Heart left ventricle (tissue), 16 donors: ENCODE measurements around the gene DNAJB6. TPM values are rescaled to one million over a fixed set of nuclear protein-coding genes. Genes with fewer than 3 reads are reported as not detected.

ENCODE experiments used
- ATAC-seq, 4 donors: fragments of 200-7000 bp; cut with Tn5 transposase; one replicate each; pipeline ENCODE4 v1.9.1; 2020 to 2022; ENCODE audit warnings: moderate library complexity in 4 of 4, mild to moderate bottlenecking in 3 of 4, moderate number of reproducible peaks in 1 of 4
- DNase-seq, 5 donors: peaks; one replicate each; pipeline ENCODE4 v3.0.0-alpha.2; 2020
- H3K27ac ChIP-seq, 12 donors: fragments of 200-600 bp; sonication (generic) in 4 of 12; one replicate each; pipeline versions ENCODE4 v1.5.0 to v1.8.0; 2016 to 2022; ENCODE audit warnings: mild to moderate bottlenecking in 2 of 12
- H3K27me3 ChIP-seq, 9 donors: fragments of 200-600 bp; sonication (generic) in 2 of 9; one replicate each; pipeline versions ENCODE4 v1.5.1 to v1.8.0; 2016 to 2022; ENCODE audit warnings: mild to moderate bottlenecking in 3 of 9
- H3K36me3 ChIP-seq, 9 donors: fragments of 200-600 bp; sonication (generic) in 2 of 9; one replicate each; pipeline versions ENCODE4 v1.5.0 to v1.8.0; 2018 to 2022; ENCODE audit warnings: mild to moderate bottlenecking in 2 of 9
- H3K4me1 ChIP-seq, 12 donors: fragments of 200-600 bp; sonication (generic) in 4 of 12; one replicate each; pipeline versions ENCODE4 v1.5.0 to v1.8.0; 2016 to 2022; ENCODE audit warnings: mild to moderate bottlenecking in 3 of 12
- H3K4me3 ChIP-seq, 12 donors: fragments of 200-600 bp; sonication (generic) in 4 of 12; one replicate each; pipeline versions ENCODE4 v1.5.0 to v1.8.0; 2017 to 2022; ENCODE audit warnings: mild to moderate bottlenecking in 9 of 12, moderate library complexity in 4 of 12
- H3K9me3 ChIP-seq, 12 donors: fragments of 200-600 bp; sonication (generic) in 4 of 12; one replicate each; pipeline versions ENCODE4 v1.5.0 to v1.8.0; 2016 to 2022; ENCODE audit warnings: mild to moderate bottlenecking in 1 of 12
- POLR2A ChIP-seq, 2 donors: fragments of 450-650 bp; IDR thresholded peaks; one replicate each; pipeline ENCODE4 v1.6.1; 2017; ENCODE audit warnings: antibody characterized with exemption in 2 of 2, mild to moderate bottlenecking in 2 of 2, moderate library complexity in 2 of 2
- WGBS, 4 donors: extraction: QIAGEN DNeasy Blood & Tissue Kit in 2 of 4; methylation state at CpG; one replicate each; pipeline versions ENCODE4 v1.1.5 to v1.1.7; 2013 to 2018; 5-methylcytosine and 5-hydroxymethylcytosine counted together
- intact Hi-C, 10 donors: fragments of 100-400 bp; cut with DNase I; formaldehyde crosslinking; loops; one replicate each; pipeline versions ENCODE4 v1.11.1 to v1.14.2; 2022
- polyA plus RNA-seq, 2 donors: library from polyadenylated mRNA; stranded (reverse); fragments of 200-250 nt; gene quantifications; one replicate each; pipeline ENCODE4 v1.2.3, GENCODE V29; 2013
- total RNA-seq, 9 donors: library from RNA; depleted of rRNA in 2 of 9; stranded (reverse); fragments of >200 nt in 2 of 9; fragmentation: NEBNext Ultra II Directional in 3 of 9; extraction: Animal tissue kit (Norgen Biotek cat#: 25700) in 3 of 9; gene quantifications; one replicate each; pipeline versions ENCODE4 v1.1.0 to v1.2.4, GENCODE V29; 2016 to 2023
- TF ChIP-seq, protein P1 (sequence below), 12 donors: fragments of 200-600 bp; sonication (generic) in 4 of 12; IDR thresholded peaks; one replicate each; pipeline versions ENCODE4 v1.5.0 to v1.8.0; 2018 to 2022; ENCODE audit warnings: antibody characterized with exemption in 12 of 12, mild to moderate bottlenecking in 5 of 12
- donor health status: ischemic (EF 13 %, LVEDD 7.1; RV severe dilation, severe dysfunction).
- donor health status: healthy with polysubstance abuse.
- donor health status: DM: no; HTN: yes; CAD: no.
- donor health status: DM: no; HTN: no; CAD: no.
- donor health status: ischemic (EF 25% LVEDD 6.9; RV normal size, moderate dysfunction).
- donor health status: ischemic (EF 25% LVEDD 5.7; RV mildly dilated, moderate dysfunction).
- donor health status: healthy.
- donor health status: DM: yes; HTN: yes; CAD: no.
- donor health status: ischemic (EF 35%, LVEDD 5.7; RV mildly dilated, moderate dysfunction).
- donor health status: nonischemic (EF 11% LVEDD 7.7; RV severe dilation, severe dysfunction).
- donor health status: DM: yes; HTN: yes; CAD: no.
- donor health status: PGD.
- donor health status: ischemic (EF 29% LVEDD 5.4; RV normal size, mild dysfunction).
- donor health status: nonischemic (EF 23%, LVEDD 6.1; RV moderate dilation, normal function).

The DNAJB6 gene
- total and polyA plus RNA-seq, 11 donors, result 118 to 237 (median 162) TPM

DNA sequence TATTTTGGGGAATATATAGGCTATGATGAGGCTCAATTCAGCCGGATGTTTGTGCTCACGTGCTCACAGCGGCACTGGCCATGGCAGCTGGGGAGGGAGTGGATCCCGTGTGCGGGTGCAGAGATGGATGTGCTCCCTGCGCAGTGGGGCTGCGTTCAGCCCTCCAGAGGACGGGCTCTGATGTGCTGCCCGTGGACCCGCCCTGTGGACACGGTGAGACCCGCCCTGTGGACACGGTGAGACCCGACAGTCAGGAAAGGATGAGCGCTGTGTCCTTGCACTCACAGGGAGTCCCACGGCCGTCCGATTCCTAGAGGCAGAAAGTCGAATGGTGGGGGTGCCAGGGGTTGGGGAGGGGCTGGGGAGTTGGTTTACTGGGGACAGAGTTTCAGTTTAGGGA lies 89.0 kb downstream of the DNAJB6 start:
- DNase-seq, result peak in 1 of 5 donors; percentile 8
- H3K27me3 ChIP-seq, result no peaks in the 10 kb centered on the region

DNA sequence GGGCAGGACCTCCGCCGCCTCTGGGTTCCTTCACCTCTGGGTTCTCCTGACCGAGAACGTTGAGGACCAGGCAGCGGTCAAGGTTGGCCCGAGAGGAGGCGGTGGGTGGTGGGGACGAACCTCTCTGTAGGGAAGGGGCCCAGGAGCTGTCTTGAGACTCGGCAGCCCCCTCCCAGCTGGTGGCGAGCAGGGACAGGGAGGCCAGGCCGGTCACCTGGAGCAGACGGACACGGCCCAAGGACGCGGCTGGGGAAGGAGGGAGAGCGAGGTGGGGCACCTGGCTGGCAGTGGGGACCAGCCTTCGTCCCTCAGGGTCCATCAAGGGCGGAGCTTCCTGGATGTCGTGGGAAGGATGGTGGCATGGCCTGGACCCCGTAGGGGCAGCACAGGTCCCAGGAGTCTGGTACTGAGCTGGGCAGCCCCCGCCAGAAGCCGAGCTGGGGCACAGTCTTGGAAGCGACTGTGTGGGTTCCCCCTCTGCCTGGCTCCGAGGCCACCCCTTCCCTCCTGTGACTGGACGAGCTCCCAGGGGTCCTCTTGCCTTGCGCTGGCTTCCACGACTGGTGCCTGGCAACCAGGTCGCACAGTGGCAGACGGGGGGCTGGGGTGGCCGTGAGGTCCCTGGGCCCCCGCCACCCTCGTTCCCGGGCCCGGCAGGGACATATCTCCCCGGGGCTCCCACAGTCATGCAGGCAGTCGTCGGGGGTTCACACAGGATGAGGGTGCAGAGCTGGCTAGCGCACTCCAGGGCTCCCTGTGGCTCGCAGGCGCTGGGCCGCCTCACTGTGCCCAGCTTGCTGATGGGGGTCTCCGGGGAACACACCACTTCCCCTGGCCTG lies 89.9 kb downstream of the DNAJB6 start:
- H3K9me3 ChIP-seq, result no peaks in the 10 kb centered on the region
- peaks cover 0 to 14% (median 5%) of the 10 kb centered on the region in 12 donors for H3K4me1 ChIP-seq
- intact Hi-C loops, result no loop called here
- H3K27ac ChIP-seq, result no peak overlapping the region
- no peak for ATAC-seq
- WGBS, 4 donors, result 89 to 92% (median 90%) methylated on average over 25 to 42 of the region's 42 CpGs
- TF ChIP-seq POLR2A (IDR thresholded peaks at IDR 0.05), result no peak
- TF ChIP-seq, protein P1, sequence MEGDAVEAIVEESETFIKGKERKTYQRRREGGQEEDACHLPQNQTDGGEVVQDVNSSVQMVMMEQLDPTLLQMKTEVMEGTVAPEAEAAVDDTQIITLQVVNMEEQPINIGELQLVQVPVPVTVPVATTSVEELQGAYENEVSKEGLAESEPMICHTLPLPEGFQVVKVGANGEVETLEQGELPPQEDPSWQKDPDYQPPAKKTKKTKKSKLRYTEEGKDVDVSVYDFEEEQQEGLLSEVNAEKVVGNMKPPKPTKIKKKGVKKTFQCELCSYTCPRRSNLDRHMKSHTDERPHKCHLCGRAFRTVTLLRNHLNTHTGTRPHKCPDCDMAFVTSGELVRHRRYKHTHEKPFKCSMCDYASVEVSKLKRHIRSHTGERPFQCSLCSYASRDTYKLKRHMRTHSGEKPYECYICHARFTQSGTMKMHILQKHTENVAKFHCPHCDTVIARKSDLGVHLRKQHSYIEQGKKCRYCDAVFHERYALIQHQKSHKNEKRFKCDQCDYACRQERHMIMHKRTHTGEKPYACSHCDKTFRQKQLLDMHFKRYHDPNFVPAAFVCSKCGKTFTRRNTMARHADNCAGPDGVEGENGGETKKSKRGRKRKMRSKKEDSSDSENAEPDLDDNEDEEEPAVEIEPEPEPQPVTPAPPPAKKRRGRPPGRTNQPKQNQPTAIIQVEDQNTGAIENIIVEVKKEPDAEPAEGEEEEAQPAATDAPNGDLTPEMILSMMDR (IDR thresholded peaks at IDR 0.05), result no peak
- DNase-seq, result peak in 1 of 5 donors; percentile 16
- no peaks in the 10 kb centered on the region for H3K27me3 ChIP-seq
- H3K4me3 ChIP-seq, result no peak overlapping the region
- peaks cover 0 to 12% (median 5%) of the 10 kb centered on the region in 9 donors for H3K36me3 ChIP-seq

More for the DNA sequence above, 89.0 kb downstream of the DNAJB6 start:
- Histone ChIP-seq H3K4me3 (no peak overlapping the region), H3K4me1 (peaks cover 0 to 14% (median 5%) of the 10 kb centered on the region in 12 donors), H3K27ac (no peak overlapping the region), H3K36me3 (peaks cover 0 to 16% (median 5%) of the 10 kb centered on the region in 9 donors), H3K9me3 (no peaks in the 10 kb centered on the region)
- no peak for ATAC-seq
- intact Hi-C loops, result no loop called here
- 85 to 93% (median 93%) methylated on average over 19 of the region's 19 CpGs for WGBS, 4 donors
- TF ChIP-seq, protein P1 (IDR thresholded peaks at IDR 0.05), result no peak
- TF ChIP-seq POLR2A (IDR thresholded peaks at IDR 0.05), result no peak

DNA sequence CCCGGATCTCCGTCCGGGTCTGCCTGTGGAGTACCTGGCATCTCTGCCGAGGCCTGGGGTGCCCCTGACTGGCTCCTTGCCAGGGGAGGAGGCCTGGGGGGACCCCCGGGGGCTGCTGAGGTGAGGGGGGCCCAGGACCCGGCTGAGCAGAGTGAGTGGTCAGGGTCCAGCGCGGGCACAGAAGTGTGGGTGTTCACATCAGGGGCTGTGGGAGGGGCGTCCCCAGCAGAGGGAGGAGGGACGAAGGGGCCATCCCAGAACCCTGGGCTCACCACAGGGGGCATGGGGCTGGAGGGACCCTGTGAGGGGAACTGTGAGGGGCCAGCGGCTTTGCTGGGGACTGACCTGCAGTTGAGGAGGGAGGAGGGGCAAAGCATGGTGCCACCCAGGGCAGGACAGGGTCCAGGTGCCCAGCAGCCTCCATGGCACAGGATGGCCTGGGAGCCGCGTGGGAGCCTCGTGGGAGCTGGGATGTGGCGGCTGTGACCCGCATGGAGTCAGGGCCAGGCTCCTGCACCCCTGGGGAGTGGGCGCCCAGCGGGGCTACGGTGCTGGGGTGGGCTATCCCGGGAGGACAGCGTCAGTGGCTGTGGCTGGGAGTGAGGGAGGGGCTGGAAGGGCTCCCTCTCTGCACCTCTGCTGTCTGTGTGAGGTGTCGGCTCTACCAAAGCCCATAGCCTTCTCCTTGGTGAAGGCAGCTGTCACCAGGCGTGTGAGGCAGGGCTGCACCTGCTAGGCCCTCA lies 91.2 kb downstream of the DNAJB6 start:
- H3K36me3 ChIP-seq, result no peaks in the 10 kb centered on the region
- peak in 1 of 4 donors; percentile 5 for ATAC-seq
- H3K4me3 ChIP-seq, result no peak overlapping the region
- TF ChIP-seq, protein P1 (IDR thresholded peaks at IDR 0.05), result no peak
- no peak for TF ChIP-seq POLR2A (IDR thresholded peaks at IDR 0.05)
- DNase-seq, result peak in 1 of 5 donors; percentile 17
- H3K27ac ChIP-seq, result no peak overlapping the region
- H3K4me1 ChIP-seq, result peaks cover 0 to 24% (median 11%) of the 10 kb centered on the region in 12 donors
- H3K9me3 ChIP-seq, result no peaks in the 10 kb centered on the region
- no peaks in the 10 kb centered on the region for H3K27me3 ChIP-seq
- intact Hi-C loops, result no loop called here
- 88 to 93% (median 91%) methylated on average over 20 to 23 of the region's 23 CpGs for WGBS, 4 donors

DNA sequence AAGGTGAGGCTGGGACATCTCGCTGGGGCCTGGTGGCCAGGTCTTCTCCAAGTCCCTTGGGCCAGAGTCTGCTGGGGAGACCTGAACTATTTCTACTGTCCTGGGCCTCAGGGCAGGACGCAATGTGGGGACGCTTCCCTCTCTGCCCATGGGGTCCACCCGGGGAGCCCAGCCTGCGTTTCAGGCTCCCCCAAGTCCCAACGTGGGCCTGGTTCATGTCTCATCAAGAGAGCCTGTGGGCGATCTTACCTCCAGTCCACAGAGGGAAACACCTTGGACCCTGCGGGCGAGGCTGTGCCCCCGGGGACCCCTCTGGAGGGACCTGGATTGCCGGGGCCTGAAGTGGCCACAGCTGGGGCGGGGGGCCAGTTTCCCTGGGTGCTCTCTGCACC lies 91.7 kb downstream of the DNAJB6 start:
- no peak for ATAC-seq

More for the DNA sequence above, 91.7 kb downstream of the DNAJB6 start:
- no peaks in the 10 kb centered on the region for H3K9me3 ChIP-seq
- no peaks in the 10 kb centered on the region for H3K36me3 ChIP-seq
- no peaks in the 10 kb centered on the region for H3K27me3 ChIP-seq
- H3K27ac ChIP-seq, result no peak overlapping the region
- H3K4me3 ChIP-seq, result no peak overlapping the region
- intact Hi-C loops, result no loop called here
- peak in 1 of 5 donors; percentile 12 for DNase-seq
- TF ChIP-seq, protein P1 (IDR thresholded peaks at IDR 0.05), result no peak
- no peak for TF ChIP-seq POLR2A (IDR thresholded peaks at IDR 0.05)
- H3K4me1 ChIP-seq, result peaks cover 0 to 19% (median 9%) of the 10 kb centered on the region in 12 donors
- WGBS, 4 donors, result 94 to 96% (median 94%) methylated on average over 9 to 12 of the region's 12 CpGs
